ENCODE results near the gene FSIP1. TPM values are rescaled to one million over a fixed set of nuclear protein-coding genes. Genes with fewer than 3 reads are reported as not detected.

The FSIP1 gene
- total RNA-seq, 3 donors from 2014 or later, result 0.22 to 0.69 (median 0.38) TPM

- no peak for DNase-seq
- no peaks in the 10 kb centered on the region for H3K36me3 Mint-ChIP-seq (ENCODE audit: insufficient read depth)
- H3K4me3 Mint-ChIP-seq, result no peak overlapping the region
- ATAC-seq, result no peak
- peaks cover 49% of the 10 kb centered on the region for H3K27me3 Mint-ChIP-seq (ENCODE audit: low read depth)
- no peaks in the 10 kb centered on the region for H3K9me3 Mint-ChIP-seq
- no peaks in the 10 kb centered on the region for H3K4me1 Mint-ChIP-seq (ENCODE audit: low read depth)
These were observed 16.9 kb upstream of the FSIP1 start for GRCh38 chr15:39799552-39800011.

- no peak for ATAC-seq
- no peaks in the 10 kb centered on the region for H3K4me1 Mint-ChIP-seq (ENCODE audit: low read depth)
- no peak for DNase-seq
- H3K4me3 Mint-ChIP-seq, result no peak overlapping the region
- no peaks in the 10 kb centered on the region for H3K36me3 Mint-ChIP-seq (ENCODE audit: insufficient read depth)
- H3K9me3 Mint-ChIP-seq, result no peaks in the 10 kb centered on the region
- H3K27me3 Mint-ChIP-seq (ENCODE audit: low read depth), result peaks cover 52% of the 10 kb centered on the region
These were observed 15.7 kb upstream of the FSIP1 start for GRCh38 chr15:39798382-39798781.

- no peak for ATAC-seq
- Mint-ChIP-seq H3K27me3 (ENCODE audit: low read depth) (peaks cover 50% of the 10 kb centered on the region), H3K4me3 (no peak overlapping the region), H3K9me3 (no peaks in the 10 kb centered on the region), H3K36me3 (ENCODE audit: insufficient read depth) (no peaks in the 10 kb centered on the region), H3K4me1 (ENCODE audit: low read depth) (no peaks in the 10 kb centered on the region)
- no peak for DNase-seq
These were observed 14.8 kb upstream of the FSIP1 start for GRCh38 chr15:39797407-39797806.

- Mint-ChIP-seq H3K4me1 (ENCODE audit: low read depth) (no peaks in the 10 kb centered on the region), H3K36me3 (ENCODE audit: insufficient read depth) (no peaks in the 10 kb centered on the region), H3K4me3 (no peak overlapping the region), H3K27me3 (ENCODE audit: low read depth) (peaks cover 45% of the 10 kb centered on the region), H3K9me3 (no peaks in the 10 kb centered on the region)
- DNase-seq (no peak), ATAC-seq (no peak)
These were observed 14.0 kb upstream of the FSIP1 start for GRCh38 chr15:39796601-39797000.

- Mint-ChIP-seq H3K27me3 (ENCODE audit: low read depth) (peaks cover 39% of the 10 kb centered on the region), H3K9me3 (no peaks in the 10 kb centered on the region), H3K4me3 (no peak overlapping the region), H3K4me1 (ENCODE audit: low read depth) (no peaks in the 10 kb centered on the region), H3K36me3 (ENCODE audit: insufficient read depth) (no peaks in the 10 kb centered on the region)
- no peak for ATAC-seq
- DNase-seq, result no peak
These were observed 12.8 kb upstream of the FSIP1 start for GRCh38 chr15:39795486-39795885.

GRCh38 chr15:39794954-39795353 is 12.3 kb upstream of the FSIP1 start:
- H3K4me1 Mint-ChIP-seq (ENCODE audit: low read depth), result no peaks in the 10 kb centered on the region
- DNase-seq (no peak), ATAC-seq (no peak)
- H3K9me3 Mint-ChIP-seq, result no peaks in the 10 kb centered on the region
- no peaks in the 10 kb centered on the region for H3K36me3 Mint-ChIP-seq (ENCODE audit: insufficient read depth)
- H3K27me3 Mint-ChIP-seq (ENCODE audit: low read depth), result peaks cover 38% of the 10 kb centered on the region
- H3K4me3 Mint-ChIP-seq, result no peak overlapping the region

- H3K27me3 Mint-ChIP-seq (ENCODE audit: low read depth), result peaks cover 38% of the 10 kb centered on the region
- H3K4me1 Mint-ChIP-seq (ENCODE audit: low read depth), result no peaks in the 10 kb centered on the region
- H3K36me3 Mint-ChIP-seq (ENCODE audit: insufficient read depth), result no peaks in the 10 kb centered on the region
- H3K9me3 Mint-ChIP-seq, result no peaks in the 10 kb centered on the region
- no peak overlapping the region for H3K4me3 Mint-ChIP-seq
- ATAC-seq (no peak), DNase-seq (no peak)
These were observed 11.3 kb upstream of the FSIP1 start for GRCh38 chr15:39793923-39794322.

GRCh38 chr15:39792844-39793335 is 10.2 kb upstream of the FSIP1 start:
- H3K9me3 Mint-ChIP-seq, result no peaks in the 10 kb centered on the region
- ATAC-seq (no peak), DNase-seq (no peak)
- peaks cover 6% of the 10 kb centered on the region for H3K4me1 Mint-ChIP-seq (ENCODE audit: low read depth)
- H3K36me3 Mint-ChIP-seq (ENCODE audit: insufficient read depth), result no peaks in the 10 kb centered on the region
- no peak overlapping the region for H3K4me3 Mint-ChIP-seq
- H3K27me3 Mint-ChIP-seq (ENCODE audit: low read depth), result peaks cover 30% of the 10 kb centered on the region

- DNase-seq (no peak), ATAC-seq (no peak)
- Mint-ChIP-seq H3K9me3 (no peaks in the 10 kb centered on the region), H3K4me3 (no peak overlapping the region), H3K4me1 (ENCODE audit: low read depth) (peaks cover 11% of the 10 kb centered on the region), H3K27me3 (ENCODE audit: low read depth) (peaks cover 25% of the 10 kb centered on the region), H3K36me3 (ENCODE audit: insufficient read depth) (no peaks in the 10 kb centered on the region)
These were observed 9.6 kb upstream of the FSIP1 start for GRCh38 chr15:39792025-39792843.

- DNase-seq (no peak), ATAC-seq (no peak)
- H3K4me3 Mint-ChIP-seq, result no peak overlapping the region
- peaks cover 5% of the 10 kb centered on the region for H3K27me3 Mint-ChIP-seq (ENCODE audit: low read depth)
- peaks cover 32% of the 10 kb centered on the region for H3K4me1 Mint-ChIP-seq (ENCODE audit: low read depth)
- H3K9me3 Mint-ChIP-seq, result no peaks in the 10 kb centered on the region
- peaks cover 2% of the 10 kb centered on the region for H3K36me3 Mint-ChIP-seq (ENCODE audit: insufficient read depth)
These were observed 7.1 kb upstream of the FSIP1 start for GRCh38 chr15:39789736-39790135.

GRCh38 chr15:39788800-39789565 is 6.3 kb upstream of the FSIP1 start:
- H3K4me3 Mint-ChIP-seq, result no peak overlapping the region
- H3K27me3 Mint-ChIP-seq (ENCODE audit: low read depth), result no peaks in the 10 kb centered on the region
- DNase-seq (no peak), ATAC-seq (no peak)
- peaks cover 2% of the 10 kb centered on the region for H3K36me3 Mint-ChIP-seq (ENCODE audit: insufficient read depth)
- no peaks in the 10 kb centered on the region for H3K9me3 Mint-ChIP-seq
- H3K4me1 Mint-ChIP-seq (ENCODE audit: low read depth), result peaks cover 39% of the 10 kb centered on the region

- Mint-ChIP-seq H3K27me3 (ENCODE audit: low read depth) (no peaks in the 10 kb centered on the region), H3K9me3 (no peaks in the 10 kb centered on the region), H3K36me3 (ENCODE audit: insufficient read depth) (peaks cover 2% of the 10 kb centered on the region), H3K4me3 (no peak overlapping the region), H3K4me1 (ENCODE audit: low read depth) (peaks cover 48% of the 10 kb centered on the region)
- peak; percentile 69 to 85 for ATAC-seq
- DNase-seq, result no peak
These were observed 5.5 kb upstream of the FSIP1 start for GRCh38 chr15:39788108-39788507.

- H3K4me1 Mint-ChIP-seq (ENCODE audit: low read depth), result peaks cover 48% of the 10 kb centered on the region
- ATAC-seq (no peak), DNase-seq (no peak)
- H3K27me3 Mint-ChIP-seq (ENCODE audit: low read depth), result no peaks in the 10 kb centered on the region
- H3K36me3 Mint-ChIP-seq (ENCODE audit: insufficient read depth), result peaks cover 2% of the 10 kb centered on the region
- no peaks in the 10 kb centered on the region for H3K9me3 Mint-ChIP-seq
- no peak overlapping the region for H3K4me3 Mint-ChIP-seq
These were observed 4.8 kb upstream of the FSIP1 start for GRCh38 chr15:39787479-39787878.

- Mint-ChIP-seq H3K27me3 (ENCODE audit: low read depth) (no peaks in the 10 kb centered on the region), H3K4me1 (ENCODE audit: low read depth) (peaks cover 54% of the 10 kb centered on the region), H3K4me3 (no peak overlapping the region), H3K36me3 (ENCODE audit: insufficient read depth) (peaks cover 2% of the 10 kb centered on the region), H3K9me3 (no peaks in the 10 kb centered on the region)
- DNase-seq (no peak), ATAC-seq (no peak)
These were observed 3.9 kb upstream of the FSIP1 start for GRCh38 chr15:39786447-39787056.
